Hindlimb muscle (tissue), 1 donor: ENCODE measurements around the gene JAK3. TPM values are rescaled to one million over a fixed set of nuclear protein-coding genes. Genes with fewer than 3 reads are reported as not detected.

ENCODE experiments used
- DNase-seq: peaks from one replicate; pipeline ENCODE4 v3.0.0-alpha.2; 2013
- polyA plus RNA-seq: library from polyadenylated mRNA; unstranded; fragments of 120-200 nt; gene quantifications from one replicate; pipeline ENCODE4 v1.2.1, GENCODE V29; 2013; ENCODE audit not compliant: insufficient read length

The JAK3 gene
- polyA plus RNA-seq, 1 donor, result 3.7 TPM

GRCh38 chr19:17837972-17838371 is 9.8 kb downstream of the JAK3 start:
- no peak for DNase-seq

DNA sequence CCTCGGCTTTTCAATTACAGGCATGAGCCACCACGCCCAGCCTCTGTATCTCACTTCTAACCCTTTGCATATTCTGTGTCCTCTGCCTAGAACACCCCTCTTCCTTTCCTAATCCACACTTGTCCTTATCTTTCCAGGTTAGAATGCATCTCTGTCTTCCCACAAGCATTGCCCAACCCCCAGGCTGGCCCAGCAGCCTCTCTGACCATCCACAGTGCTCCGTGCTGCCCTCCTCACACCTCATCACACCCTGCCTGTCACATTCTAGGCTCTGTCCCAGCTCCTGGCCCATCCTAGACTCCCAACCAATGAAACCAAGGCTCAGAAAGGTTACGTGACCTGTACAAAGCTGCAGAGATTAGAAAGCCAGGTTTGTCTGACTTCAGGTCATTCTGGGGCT is 11.3 kb downstream of the JAK3 start:
- no peak for DNase-seq

DNA sequence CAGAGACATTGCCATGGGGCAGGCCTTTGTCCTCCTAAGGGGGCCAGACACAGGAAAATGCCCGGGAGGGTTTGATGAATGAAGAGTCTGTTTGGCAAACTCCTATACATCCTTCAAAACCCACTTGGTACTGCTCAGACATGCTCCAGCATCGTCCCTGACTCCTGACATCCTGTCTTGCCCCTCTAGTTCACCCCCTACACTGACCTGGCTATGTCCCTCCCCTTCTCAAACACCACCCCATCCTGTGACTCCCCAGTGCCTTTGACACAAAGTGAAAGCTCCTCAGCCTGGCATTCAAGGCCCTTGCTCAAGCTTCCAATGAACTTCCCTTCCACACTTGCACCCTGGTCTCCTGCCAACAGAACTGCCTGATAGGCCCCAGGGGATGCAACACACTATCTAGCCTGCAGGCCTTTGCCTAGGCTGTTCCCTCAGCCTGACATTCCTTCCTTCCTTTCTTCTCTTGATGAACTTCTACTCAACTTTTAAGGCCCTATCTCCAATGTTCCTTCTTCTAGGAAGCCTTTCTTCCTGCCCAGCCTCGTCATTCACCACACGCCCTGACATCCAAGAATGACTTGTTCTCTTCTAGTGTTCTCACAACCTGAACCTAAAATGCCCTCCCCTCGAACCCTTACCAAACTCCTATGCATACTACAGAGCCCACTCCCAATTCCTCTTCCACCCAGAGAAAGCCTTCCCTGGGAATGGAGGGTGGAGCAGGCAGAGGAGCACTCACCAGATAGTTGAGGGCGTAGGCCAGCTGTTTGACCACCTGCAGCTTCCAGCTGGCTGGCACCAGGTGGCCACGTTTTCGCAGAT is 12.4 kb downstream of the JAK3 start:
- DNase-seq, result no peak

- DNase-seq, result no peak
These were observed 13.2 kb downstream of the JAK3 start for GRCh38 chr19:17834350-17835181.

DNA sequence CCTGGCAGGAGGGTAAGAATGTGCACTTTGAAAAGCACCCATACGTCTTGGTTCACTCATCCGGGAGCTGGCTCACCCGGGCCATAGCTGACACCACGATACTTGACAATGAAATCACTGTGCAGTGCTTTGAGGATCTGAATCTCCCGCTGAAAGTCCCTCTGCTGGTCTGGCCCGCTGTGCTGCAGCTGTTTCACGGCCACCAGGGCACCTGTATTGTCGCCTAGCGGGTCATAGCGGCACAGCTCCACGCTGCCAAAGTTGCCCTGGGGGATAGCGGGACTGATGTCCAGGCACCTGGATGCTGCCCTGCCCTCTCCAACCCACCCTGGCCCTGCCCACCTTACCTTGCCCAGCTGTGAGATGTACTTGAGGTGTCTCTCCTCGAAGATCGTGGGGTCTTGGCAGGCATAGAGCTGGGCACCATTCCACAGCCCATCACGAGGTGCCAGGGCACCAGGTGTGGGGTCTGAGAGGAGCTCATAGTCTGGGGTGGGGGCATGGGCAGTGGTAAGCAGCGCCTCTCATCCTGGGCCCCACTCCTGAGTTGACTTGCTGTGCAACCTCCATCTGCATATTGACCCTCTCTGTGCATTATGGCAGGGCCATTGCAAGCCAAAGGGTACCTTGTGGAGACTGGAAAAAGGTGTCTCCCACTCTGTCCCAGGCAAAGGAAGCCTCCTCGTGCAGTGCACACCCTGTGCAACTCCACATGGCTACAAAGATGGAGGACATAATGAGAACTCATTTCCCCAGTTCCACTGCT is 15.2 kb downstream of the JAK3 start:
- DNase-seq, result no peak

GRCh38 chr19:17831419-17831888 is 16.3 kb downstream of the JAK3 start:
- DNase-seq, result no peak

GRCh38 chr19:17830567-17831418 is 17.0 kb downstream of the JAK3 start:
- DNase-seq, result no peak

DNA sequence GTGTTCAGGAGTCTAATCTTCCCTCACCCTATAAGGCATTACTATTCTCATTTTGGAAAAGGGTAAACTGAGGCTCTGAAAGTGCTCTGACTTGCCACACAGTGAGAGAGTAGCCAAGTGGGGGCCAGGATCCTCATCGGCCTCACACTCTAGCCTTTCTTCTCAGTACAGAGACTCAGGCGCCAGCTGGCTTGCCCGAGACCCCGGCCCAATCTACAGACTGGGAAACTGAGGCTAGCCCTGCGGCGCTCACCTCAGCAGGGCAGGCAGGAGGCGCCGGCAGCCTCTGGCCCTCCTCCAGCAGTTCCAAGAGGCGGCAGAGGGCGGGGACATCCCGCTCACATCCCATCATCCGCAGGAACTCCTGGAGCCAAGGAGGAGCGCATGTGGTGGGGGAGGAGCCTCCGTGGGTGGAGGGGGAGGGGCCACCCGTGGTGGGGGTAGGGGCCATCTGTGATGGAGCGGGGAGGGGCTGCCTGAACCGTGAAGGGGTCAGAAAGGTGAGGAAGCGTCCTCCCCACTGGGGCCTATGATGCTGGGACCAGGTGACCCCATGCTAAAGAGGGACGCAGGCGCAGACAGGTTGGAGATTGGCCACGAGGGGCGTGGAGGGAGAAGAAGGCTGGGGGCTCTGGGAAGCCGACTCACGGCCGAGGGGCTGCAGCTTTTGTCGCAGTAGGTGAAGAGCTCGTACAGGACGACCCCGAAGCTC is 17.8 kb downstream of the JAK3 start:
- DNase-seq, result no peak

- DNase-seq, result no peak
These were observed 21.2 kb downstream of the JAK3 start for GRCh38 chr19:17826508-17827056.

DNA sequence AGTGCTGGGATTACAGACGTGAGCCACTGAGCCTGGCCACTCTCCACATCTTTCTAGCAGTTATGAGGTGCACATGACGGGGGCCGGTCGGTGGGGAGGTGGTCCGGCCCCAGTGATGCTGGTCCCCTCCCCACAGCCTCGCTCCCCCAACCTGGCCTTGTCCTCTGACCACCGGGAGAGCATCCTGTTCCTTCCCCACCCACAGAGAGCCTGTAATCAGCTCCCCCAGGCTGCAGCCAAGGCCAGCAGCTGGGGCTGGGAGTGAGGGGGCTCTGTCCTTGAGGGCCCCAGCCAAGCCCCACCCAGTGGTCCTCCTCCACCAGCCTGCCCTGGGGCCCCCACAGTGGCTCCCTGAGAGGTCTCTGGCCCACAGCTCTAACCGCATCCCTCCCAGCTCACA is 23.4 kb downstream of the JAK3 start:
- DNase-seq, result no peak

DNA sequence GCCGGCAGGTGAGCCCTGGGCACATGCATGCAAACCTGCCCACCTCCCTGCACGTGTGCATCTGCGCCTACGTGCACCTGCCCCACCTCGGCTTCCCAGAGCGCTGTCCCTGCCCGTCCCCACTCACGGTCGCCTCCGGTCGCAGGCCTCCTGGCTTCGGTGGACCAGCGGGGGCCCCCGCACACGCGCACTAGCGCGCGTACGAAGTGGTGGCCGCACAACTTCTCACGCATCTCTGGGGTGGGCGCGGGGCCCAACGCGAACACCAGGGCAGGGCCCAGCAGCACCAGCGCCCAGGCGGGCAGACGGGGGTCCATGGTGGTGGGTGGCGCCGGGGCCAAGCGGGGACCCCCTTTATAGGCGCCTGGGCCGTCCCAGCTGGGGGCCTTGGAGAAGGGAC is 26.6 kb downstream of the JAK3 start, which contains the start of gene INSL3:
INSL3 (minus strand) TSS at position 330 of the 400 bp plus-strand sequence; CDS start at position 317, 13 bp downstream.
- DNase-seq, result no peak

- no peak for DNase-seq
These were observed 30.0 kb downstream of the JAK3 start for GRCh38 chr19:17817668-17818363.

DNA sequence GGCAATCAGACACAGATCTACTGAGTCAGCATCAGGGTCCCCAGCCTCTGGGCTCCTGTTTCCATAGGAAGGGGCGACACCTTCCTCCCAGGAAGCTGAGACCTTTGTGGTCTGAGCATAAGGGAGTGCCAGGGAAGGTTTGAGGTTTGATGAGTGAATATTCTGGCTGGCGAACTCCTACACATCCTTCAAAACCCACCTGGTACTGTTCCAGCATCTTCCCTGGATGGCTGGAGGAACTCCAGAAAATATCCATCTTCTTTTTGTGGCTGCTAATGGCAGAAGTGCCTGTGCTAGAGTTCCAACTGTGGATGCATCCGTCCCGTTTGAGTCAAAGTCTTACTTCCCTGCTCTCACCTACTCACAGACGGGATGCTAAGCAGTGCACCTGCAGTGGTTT is 35.7 kb downstream of the JAK3 start:
- no peak for DNase-seq

- DNase-seq, result no peak
These were observed 36.1 kb downstream of the JAK3 start for GRCh38 chr19:17811681-17812080.

GRCh38 chr19:17811103-17811502 is 36.7 kb downstream of the JAK3 start:
- DNase-seq, result no peak

- no peak for DNase-seq
These were observed 40.0 kb downstream of the JAK3 start for GRCh38 chr19:17807731-17808316.

- DNase-seq, result no peak
These were observed 40.8 kb downstream of the JAK3 start for GRCh38 chr19:17806945-17807344.

DNA sequence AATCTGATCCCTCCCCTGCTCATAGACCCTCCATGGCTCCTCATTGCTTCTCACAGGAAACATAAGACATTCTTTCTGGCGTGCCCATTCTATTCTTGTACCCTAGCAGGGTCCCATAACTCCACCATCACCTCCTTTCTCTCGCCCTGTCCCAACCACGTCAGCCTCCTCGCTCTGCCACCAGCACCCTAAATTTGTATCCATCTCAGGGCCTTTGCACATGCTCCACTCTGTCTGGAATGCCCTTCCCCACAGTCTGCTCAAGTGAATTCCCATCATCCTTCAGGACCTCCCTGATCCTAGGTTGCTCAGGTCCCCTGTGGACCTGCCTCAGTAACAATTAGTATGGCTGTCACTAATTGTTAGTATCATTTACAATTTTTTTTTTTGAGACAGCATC is 42.4 kb downstream of the JAK3 start:
- DNase-seq, result no peak

GRCh38 chr19:17803264-17803896 is 44.4 kb downstream of the JAK3 start:
- DNase-seq, result no peak
